NB4 (cell line): Measurements from ENCODE around the gene ATP11A.

Source experiments
- DNase-seq: peaks from one replicate; pipeline ENCODE4 v3.0.0; 2010; ENCODE audit warnings: low read depth
- H3K4me3 ChIP-seq: one replicate; pipeline ENCODE4 v1.5.1; 2011; ENCODE audit warnings: mild to moderate bottlenecking, low read depth, low read length, moderate library complexity
- MYC ChIP-seq: IDR thresholded peaks from 2 replicates; pipeline ENCODE4 v1.6.1; 2011; ENCODE audit warnings: low read depth, low read length
- POLR2A ChIP-seq: IDR thresholded peaks from 2 replicates; pipeline ENCODE4 v1.6.1; 2011; ENCODE audit warnings: mild to moderate bottlenecking; ENCODE audit not compliant: insufficient read length; ENCODE audit errors: extremely low read depth
- TF ChIP-seq, protein P1 (sequence below): IDR thresholded peaks from 2 replicates; pipeline ENCODE4 v1.6.1; 2011; ENCODE audit warnings: low read depth, low read length
- TF ChIP-seq, protein P2 (sequence below): IDR thresholded peaks from one replicate; pipeline ENCODE4 v1.5.1; 2012; ENCODE audit warnings: low read depth, low read length

ATP11A gene

DNA sequence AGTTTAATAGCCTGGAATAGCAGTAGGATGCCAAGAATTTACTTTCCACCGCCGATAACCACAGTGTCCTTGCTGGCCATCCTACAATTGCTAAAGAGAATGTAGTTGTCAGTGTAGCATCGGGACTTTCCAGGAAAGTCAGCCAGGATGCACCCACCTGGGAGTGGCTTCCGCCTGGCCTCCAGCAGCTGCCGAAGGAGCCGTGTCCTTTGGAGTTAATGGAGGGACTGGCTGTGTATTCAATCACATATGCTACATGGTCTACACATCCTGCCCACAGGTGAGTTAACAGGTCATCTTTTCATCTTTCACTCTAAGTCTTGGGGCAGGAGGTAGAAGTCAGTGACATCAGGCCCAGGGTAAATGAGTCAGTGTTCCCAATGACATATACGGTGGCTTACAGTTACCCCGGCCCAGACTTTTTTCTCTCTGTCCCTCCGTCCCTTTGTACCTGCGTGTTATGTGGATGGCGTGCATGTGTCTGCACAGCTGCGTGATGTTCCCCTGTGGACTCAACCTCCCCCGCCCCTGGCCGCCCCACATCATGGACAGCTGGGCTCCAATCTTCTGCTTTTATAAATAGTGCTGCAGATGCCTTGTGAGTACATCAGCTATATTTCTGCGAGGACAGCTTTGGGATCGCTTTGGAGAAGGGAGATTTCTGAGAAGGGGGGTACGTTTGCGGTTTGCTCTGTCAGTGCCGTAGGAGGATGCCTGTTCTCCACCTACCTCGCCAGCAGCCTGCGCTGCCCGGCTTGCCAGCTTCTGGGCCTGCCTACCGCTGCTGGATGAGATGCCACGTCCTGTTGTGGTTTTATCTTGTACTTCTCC lies 63.1 kb downstream of the ATP11A start:
- DNase-seq, result no peak
- TF ChIP-seq POLR2A (no peak), MYC (no peak)
- TF ChIP-seq, protein P1, sequence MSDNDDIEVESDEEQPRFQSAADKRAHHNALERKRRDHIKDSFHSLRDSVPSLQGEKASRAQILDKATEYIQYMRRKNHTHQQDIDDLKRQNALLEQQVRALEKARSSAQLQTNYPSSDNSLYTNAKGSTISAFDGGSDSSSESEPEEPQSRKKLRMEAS, result no peak
- TF ChIP-seq, protein P2, sequence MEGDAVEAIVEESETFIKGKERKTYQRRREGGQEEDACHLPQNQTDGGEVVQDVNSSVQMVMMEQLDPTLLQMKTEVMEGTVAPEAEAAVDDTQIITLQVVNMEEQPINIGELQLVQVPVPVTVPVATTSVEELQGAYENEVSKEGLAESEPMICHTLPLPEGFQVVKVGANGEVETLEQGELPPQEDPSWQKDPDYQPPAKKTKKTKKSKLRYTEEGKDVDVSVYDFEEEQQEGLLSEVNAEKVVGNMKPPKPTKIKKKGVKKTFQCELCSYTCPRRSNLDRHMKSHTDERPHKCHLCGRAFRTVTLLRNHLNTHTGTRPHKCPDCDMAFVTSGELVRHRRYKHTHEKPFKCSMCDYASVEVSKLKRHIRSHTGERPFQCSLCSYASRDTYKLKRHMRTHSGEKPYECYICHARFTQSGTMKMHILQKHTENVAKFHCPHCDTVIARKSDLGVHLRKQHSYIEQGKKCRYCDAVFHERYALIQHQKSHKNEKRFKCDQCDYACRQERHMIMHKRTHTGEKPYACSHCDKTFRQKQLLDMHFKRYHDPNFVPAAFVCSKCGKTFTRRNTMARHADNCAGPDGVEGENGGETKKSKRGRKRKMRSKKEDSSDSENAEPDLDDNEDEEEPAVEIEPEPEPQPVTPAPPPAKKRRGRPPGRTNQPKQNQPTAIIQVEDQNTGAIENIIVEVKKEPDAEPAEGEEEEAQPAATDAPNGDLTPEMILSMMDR, result no peak
- no peak overlapping the region for H3K4me3 ChIP-seq

DNA sequence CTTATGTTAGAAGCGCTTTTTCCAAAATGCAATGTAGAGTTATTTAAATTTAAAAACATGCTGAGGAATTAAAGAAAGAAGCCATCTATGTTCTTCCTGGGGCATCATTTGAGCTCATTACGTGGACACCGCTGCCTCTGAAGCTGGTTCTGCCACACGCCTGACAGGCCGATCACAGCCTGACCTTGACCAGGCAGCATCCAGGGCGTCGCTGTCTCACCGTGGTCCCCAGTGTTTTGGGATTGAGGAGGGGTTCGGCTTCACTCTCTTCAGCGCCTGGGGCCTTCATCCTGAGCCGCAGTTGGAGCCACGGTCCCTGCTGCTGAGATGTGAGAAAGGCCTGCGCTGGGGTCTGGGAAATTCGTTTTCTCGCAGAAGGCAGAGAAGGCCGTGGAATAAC lies 64.0 kb downstream of the ATP11A start:
- TF ChIP-seq POLR2A, result no peak
- no peak overlapping the region for H3K4me3 ChIP-seq
- DNase-seq, result no peak

DNA sequence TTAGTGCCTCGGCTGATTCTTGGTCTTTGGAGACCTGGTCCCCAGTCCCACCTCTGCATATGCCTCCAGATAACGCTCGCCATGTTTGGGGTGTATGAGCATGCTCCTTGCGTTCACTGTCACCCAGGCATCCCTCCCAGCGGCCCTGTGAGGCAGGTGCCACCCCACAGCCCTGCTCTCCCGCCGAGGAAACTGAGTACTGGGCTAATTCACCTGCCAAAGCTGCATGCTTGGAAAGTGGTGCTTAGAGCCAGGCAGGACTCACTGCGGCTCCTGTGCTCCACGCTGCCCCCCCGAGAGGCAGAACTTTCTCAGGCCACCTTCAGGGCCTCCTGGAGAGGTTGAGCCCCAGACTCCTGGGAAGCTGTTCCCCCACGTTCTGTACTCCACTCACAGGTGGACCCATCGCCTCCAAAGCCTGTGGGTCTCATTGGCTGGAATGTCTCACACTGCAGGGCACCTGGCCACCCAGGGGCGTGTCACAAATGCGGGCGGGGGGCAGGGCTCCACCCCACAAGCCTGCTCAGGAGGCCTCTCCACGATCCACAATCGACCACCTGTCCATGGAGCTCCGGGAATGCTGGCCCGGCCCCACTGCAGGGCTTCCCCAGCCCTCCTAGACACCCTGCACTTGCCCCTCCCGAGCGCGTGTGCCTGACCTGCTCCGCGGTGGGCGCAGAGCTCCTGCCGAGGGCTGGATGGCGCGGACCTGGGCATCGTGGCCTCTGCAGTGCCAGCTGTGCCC lies 64.6 kb downstream of the ATP11A start:
- no peak for TF ChIP-seq MYC
- TF ChIP-seq, protein P1, result no peak
- TF ChIP-seq, protein P2, result no peak
- no peak for DNase-seq
- H3K4me3 ChIP-seq, result no peak overlapping the region

DNA sequence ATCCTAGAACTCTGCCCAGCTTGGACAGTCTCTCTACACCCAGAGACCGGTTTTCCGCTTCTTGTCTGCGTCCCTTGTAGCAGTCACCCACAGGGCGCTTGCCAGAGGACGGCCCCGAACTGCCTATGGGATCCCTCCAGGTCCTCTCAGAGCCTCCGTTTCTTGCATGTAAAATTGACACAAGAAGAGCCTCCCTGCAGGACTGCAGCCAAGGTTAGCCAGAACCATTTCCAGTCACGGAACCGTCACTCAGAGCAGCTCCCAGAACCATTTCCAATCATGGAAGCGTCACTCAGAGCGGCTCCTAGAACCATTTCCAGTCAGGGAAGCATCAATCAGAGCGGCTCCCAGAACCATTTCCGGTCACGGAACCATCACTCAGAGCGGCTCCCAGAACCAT lies 65.5 kb downstream of the ATP11A start:
- TF ChIP-seq, protein P2, result no peak
- TF ChIP-seq, protein P1, result no peak
- no peak overlapping the region for H3K4me3 ChIP-seq
- DNase-seq, result no peak

DNA sequence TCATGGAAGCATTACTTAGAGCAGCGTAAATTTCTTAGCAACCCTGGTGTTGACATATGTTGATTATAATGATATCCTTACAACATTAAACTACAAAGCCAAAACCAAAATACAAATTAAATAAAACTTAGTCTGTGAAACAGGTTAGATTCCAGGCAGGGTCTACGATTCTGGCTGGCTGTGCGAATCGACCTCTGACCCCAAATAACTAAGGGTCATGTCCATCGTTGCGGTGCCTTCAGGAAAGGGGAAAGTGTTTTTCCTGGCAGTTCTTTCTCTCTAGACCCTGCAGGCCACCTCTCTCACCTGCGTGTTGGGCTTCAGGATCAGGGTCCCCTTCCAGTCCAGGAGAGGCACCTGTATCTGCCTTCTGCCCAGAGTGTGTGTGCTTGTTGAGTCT lies 66.2 kb downstream of the ATP11A start:
- TF ChIP-seq, protein P2, result no peak
- TF ChIP-seq, protein P1, result no peak
- TF ChIP-seq MYC, result no peak
- TF ChIP-seq POLR2A, result no peak
- DNase-seq, result no peak
- no peak overlapping the region for H3K4me3 ChIP-seq

DNA sequence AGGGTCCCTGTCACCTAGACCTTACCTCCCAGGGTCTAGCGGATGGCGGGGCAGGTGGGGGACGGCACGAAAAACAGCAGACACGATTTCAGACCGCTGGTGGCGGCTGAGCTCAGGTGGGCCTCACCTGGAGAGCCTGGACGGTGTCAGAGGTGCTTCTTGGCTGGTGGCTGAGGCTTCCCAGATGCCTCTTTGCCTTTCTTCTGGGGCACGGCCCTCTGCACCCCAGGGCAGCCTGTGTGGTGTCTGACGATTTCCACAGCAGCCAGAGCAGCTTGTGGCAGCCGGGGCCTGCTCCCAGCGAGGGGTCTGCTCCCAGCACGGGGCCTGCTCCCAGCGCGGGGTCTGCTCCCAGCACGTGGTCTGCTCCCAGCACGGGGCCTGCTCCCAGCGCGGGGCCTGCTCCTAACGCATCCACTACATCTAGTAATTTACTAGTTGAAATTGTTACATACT lies 66.7 kb downstream of the ATP11A start:
- TF ChIP-seq POLR2A, result no peak
- TF ChIP-seq, protein P2, result no peak
- TF ChIP-seq, protein P1, result no peak
- no peak for TF ChIP-seq MYC
- H3K4me3 ChIP-seq, result no peak overlapping the region
- no peak for DNase-seq
